ENCODE measurements around the gene PSORS1C1. TPM values are rescaled to one million over a fixed set of nuclear protein-coding genes. Genes with fewer than 3 reads are reported as not detected.
"Not testable (repeated sequence)": the region's sequence is repeated elsewhere in the genome, so short reads cannot be mapped to it uniquely, and the experiment has no call there.

The PSORS1C1 gene
- total and polyA plus RNA-seq, 7 donors, result 0.03 to 0.47 (median 0.07) TPM; not detected in 1

DNA sequence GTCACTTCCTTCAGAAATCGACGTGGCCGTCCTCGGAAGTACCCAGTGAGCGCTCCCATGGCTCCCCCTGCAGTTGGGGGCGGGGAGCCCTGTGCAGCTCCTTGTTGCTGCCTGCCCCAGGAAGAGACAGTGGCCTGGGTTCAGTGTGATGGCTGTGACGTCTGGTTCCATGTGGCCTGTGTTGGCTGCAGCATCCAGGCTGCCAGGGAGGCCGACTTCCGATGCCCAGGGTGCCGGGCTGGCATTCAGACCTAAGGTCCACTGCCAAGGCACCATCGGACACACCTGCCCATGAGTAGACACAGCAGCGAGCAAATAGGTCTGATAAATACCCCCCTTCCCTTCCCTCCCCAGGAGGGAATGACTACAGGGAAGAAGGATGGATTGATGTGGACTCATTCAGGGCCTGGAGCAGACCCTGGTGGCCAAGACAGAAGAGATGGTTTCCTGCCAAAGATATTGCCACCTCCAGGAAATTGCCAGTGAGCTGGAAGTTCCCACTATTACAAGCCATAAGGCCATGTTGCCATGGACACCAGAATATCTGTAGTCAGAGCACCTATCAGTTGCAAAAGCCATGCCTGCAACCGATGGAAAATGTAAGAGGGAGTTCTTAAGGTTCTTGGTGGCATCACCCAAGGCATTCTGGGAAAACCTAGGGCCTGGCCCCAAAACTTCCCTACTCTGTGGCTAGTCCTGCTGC lies 48.0 kb downstream of the PSORS1C1 start:
- Histone ChIP-seq H3K4me3 (no peak overlapping the region), H3K36me3 (ENCODE audit: insufficient read depth in 1 of 2, low read depth in 1 of 2) (peaks cover 0 to 4% of the 10 kb centered on the region in 2 donors), H3K9me3 (no peaks in the 10 kb centered on the region), H3K27ac (no peak overlapping the region), H3K4me1 (peaks cover 6% of the 10 kb centered on the region), H3K27me3 (ENCODE audit: insufficient read depth in 3 of 3, low read length in 2 of 3) (no peaks in the 10 kb centered on the region)
- intact Hi-C loops (cut with DNase I), result no loop called here
- 79 to 90% (median 83%) methylated on average over 13 of the region's 13 CpGs for WGBS, 3 donors
- no peak for ATAC-seq
- DNase-seq, result no peak
- TF ChIP-seq, protein P1, sequence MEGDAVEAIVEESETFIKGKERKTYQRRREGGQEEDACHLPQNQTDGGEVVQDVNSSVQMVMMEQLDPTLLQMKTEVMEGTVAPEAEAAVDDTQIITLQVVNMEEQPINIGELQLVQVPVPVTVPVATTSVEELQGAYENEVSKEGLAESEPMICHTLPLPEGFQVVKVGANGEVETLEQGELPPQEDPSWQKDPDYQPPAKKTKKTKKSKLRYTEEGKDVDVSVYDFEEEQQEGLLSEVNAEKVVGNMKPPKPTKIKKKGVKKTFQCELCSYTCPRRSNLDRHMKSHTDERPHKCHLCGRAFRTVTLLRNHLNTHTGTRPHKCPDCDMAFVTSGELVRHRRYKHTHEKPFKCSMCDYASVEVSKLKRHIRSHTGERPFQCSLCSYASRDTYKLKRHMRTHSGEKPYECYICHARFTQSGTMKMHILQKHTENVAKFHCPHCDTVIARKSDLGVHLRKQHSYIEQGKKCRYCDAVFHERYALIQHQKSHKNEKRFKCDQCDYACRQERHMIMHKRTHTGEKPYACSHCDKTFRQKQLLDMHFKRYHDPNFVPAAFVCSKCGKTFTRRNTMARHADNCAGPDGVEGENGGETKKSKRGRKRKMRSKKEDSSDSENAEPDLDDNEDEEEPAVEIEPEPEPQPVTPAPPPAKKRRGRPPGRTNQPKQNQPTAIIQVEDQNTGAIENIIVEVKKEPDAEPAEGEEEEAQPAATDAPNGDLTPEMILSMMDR (IDR thresholded peaks at IDR 0.05), result no peak

DNA sequence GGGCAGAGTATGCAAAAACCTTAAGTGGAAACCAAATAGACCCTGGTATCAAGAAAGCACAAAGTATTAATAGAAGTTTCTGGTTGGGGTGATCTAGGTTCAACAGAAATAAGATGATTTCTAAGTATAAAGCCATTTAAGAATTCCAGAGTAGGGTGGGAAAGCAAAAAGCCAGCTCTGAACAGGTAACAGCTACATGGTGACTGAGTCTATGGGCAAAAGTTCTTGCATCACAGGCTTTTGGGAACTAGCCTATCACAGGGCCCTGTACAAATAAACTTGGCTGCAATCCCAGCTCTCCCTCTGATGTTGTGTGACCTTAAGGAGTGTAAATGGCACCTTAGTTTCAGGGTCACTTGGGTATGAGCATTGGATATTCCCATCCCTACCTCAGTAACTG lies 49.3 kb downstream of the PSORS1C1 start:
- ATAC-seq (no peak), DNase-seq (no peak)
- intact Hi-C loops (cut with DNase I), result no loop called here
- TF ChIP-seq, protein P1 (IDR thresholded peaks at IDR 0.05), result no peak
- Histone ChIP-seq H3K27ac (no peak overlapping the region), H3K36me3 (ENCODE audit: insufficient read depth in 1 of 2, low read depth in 1 of 2) (peaks cover 0 to 4% of the 10 kb centered on the region in 2 donors), H3K4me1 (peaks cover 6% of the 10 kb centered on the region), H3K9me3 (no peaks in the 10 kb centered on the region), H3K27me3 (ENCODE audit: insufficient read depth in 3 of 3, low read length in 2 of 3) (no peaks in the 10 kb centered on the region), H3K4me3 (no peak overlapping the region)

DNA sequence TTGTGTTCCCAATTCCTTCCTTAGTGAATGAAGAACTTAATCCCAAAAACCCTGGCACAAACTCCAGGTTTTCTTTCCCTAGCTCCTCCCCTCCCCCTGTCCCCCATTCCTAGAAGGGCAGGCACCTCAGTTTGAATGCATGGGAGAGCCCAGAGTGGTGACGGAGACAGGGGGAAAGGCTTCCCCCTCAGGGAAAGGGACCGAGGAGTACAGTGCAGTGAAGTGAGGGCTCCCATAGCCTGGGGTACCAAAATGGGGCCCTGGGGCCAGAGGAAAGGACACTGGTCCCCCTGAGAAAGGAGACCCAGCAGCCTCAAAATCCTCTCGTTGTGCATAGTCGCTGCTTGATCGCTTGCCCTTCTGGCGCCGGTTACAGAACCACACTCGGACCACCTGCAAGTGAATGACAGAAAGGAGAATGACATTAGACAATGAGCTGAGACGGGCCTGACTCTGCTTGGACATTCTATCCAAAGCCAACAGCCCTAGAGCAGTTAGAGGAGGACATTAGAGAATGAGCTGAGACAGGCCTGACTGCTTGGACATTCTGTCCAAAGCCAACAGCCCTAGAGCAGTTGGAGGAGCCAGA lies 50.0 kb downstream of the PSORS1C1 start:
- intact Hi-C loops (cut with DNase I); H3K4me3 ChIP-seq; DNase-seq; ATAC-seq; H3K27me3 ChIP-seq (ENCODE audit: insufficient read depth in 3 of 3, low read length in 2 of 3); H3K27ac ChIP-seq; H3K9me3 ChIP-seq; H3K4me1 ChIP-seq; H3K36me3 ChIP-seq (ENCODE audit: insufficient read depth in 1 of 2, low read depth in 1 of 2): not testable (repeated sequence)
- 91 to 94% (median 91%) methylated on average over 7 of the region's 9 CpGs for WGBS, 3 donors

DNA sequence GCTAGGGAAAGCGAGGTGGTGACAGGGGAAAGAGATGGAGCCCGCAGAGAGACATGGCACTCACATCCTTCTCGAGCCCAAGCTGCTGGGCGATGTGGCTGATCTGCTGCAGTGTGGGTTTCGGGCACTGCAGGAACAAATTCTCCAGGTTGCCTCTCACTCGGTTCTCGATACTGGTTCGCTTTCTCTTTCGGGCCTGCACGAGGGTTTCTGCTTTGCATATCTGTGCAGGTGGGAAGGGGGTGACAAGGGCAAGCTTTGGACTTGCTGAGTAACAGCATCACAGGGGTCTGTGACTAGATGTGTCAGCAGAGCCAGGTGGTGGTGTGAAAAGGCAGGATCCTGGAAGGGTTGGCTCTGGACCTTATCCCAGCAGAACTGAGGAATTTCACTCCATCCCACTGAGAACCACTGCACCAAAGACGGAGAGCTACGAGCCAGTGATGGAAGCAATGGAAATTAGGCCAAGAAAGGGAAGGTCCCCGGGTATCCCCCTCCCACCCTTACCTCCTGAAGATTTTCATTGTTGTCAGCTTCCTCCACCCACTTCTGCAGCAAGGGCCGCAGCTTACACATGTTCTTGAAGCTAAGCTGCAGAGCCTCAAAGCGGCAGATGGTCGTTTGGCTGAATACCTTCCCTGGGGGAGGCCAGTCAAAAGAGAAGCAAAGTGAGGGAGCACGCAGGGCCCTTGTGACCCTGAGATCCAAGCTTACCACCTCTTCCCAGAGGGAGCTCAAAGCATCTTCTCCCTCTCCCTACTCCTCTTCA lies 50.6 kb downstream of the PSORS1C1 start:
- H3K27ac ChIP-seq; ATAC-seq; H3K36me3 ChIP-seq (ENCODE audit: insufficient read depth in 1 of 2, low read depth in 1 of 2); DNase-seq; H3K4me3 ChIP-seq; intact Hi-C loops (cut with DNase I); H3K27me3 ChIP-seq (ENCODE audit: insufficient read depth in 3 of 3, low read length in 2 of 3); H3K4me1 ChIP-seq; H3K9me3 ChIP-seq: not testable (repeated sequence)
- WGBS, 3 donors, result 78 to 84% (median 80%) methylated on average over 17 of the region's 17 CpGs

DNA sequence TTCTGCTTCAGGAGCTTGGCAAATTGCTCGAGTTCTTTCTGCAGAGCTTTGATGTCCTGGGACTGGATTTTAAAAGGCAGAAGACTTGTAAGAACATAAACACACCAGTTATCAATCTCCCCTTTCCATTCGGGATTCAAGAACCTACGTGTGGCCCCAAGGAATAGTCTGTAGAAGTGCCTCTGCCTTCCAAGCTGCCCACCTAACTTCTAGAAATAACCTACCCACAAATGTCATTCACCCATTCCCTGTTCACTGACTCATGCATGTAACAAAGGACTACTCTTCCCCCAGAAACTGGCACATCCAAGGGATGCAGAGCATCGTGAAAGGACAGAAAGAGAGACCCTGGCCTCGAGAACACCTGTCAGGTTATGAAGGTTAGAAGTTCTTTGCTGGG lies 51.4 kb downstream of the PSORS1C1 start:
- intact Hi-C loops (cut with DNase I), result no loop called here
- Histone ChIP-seq H3K27ac (no peak overlapping the region), H3K4me3 (no peak overlapping the region), H3K36me3 (ENCODE audit: insufficient read depth in 1 of 2, low read depth in 1 of 2) (peaks cover 0 to 4% of the 10 kb centered on the region in 2 donors), H3K4me1 (no peaks in the 10 kb centered on the region), H3K27me3 (ENCODE audit: insufficient read depth in 3 of 3, low read length in 2 of 3) (no peaks in the 10 kb centered on the region), H3K9me3 (no peaks in the 10 kb centered on the region)
- no peak for ATAC-seq
- no peak for DNase-seq
- TF ChIP-seq, protein P1 (IDR thresholded peaks at IDR 0.05), result no peak
- WGBS, 3 donors, result 69 to 82% (median 69%) methylated on average over 5 of the region's 5 CpGs

Data from psoas muscle (tissue), 8 donors.